ENCODE data around the gene TESPA1. TPM values are rescaled to one million over a fixed set of nuclear protein-coding genes. Genes with fewer than 3 reads are reported as not detected.
A peak's percentile ranks its signal among the peaks of the same experiment; 100 is the strongest.

Gene TESPA1
- total RNA-seq = 0.65 TPM
- long read RNA-seq = 0 reads

GRCh38 chr12:54984658-54985376, at the start of gene TESPA1:
TSS of gene TESPA1 (minus strand) at chr12:54984762. CDS start at chr12:54974562, 10,200 bp downstream.
- peak; percentile 87 for DNase-seq (ENCODE audit: low spot score)
- intact Hi-C loops (cut with DNase I) = no loop called here

- intact Hi-C loops (cut with DNase I) = no loop called here
- DNase-seq (ENCODE audit: low spot score) = no peak
Measured at GRCh38 chr12:55034218-55034617, 49.7 kb upstream of the TESPA1 start.

- intact Hi-C loops (cut with DNase I) = no loop called here
- no peak for DNase-seq (ENCODE audit: low spot score)
Measured at GRCh38 chr12:55025508-55025907, 40.9 kb upstream of the TESPA1 start.

- DNase-seq (ENCODE audit: low spot score) = no peak
- intact Hi-C loops (cut with DNase I) = no loop called here
Measured at GRCh38 chr12:55024575-55024974, 40.0 kb upstream of the TESPA1 start.

- no peak for DNase-seq (ENCODE audit: low spot score)
- intact Hi-C loops (cut with DNase I) = no loop called here
Measured at GRCh38 chr12:55019784-55020183, 35.2 kb upstream of the TESPA1 start, which contains the start of gene NEUROD4. TSS of gene NEUROD4 (plus strand) at chr12:55019974. CDS start at chr12:55026440, 6,466 bp downstream.

GRCh38 chr12:55017416-55017925, 32.9 kb upstream of the TESPA1 start:
- no peak for DNase-seq (ENCODE audit: low spot score)
- intact Hi-C loops (cut with DNase I) = no loop called here

- intact Hi-C loops (cut with DNase I) = no loop called here
- DNase-seq (ENCODE audit: low spot score) = no peak
Measured at GRCh38 chr12:55008944-55009585, 24.5 kb upstream of the TESPA1 start.

GRCh38 chr12:55002355-55002754, 17.8 kb upstream of the TESPA1 start:
- intact Hi-C loops (cut with DNase I) = no loop called here
- DNase-seq (ENCODE audit: low spot score) = no peak

GRCh38 chr12:55001198-55001868, 16.8 kb upstream of the TESPA1 start:
- intact Hi-C loops (cut with DNase I) = no loop called here
- DNase-seq (ENCODE audit: low spot score) = no peak

- intact Hi-C loops (cut with DNase I) = no loop called here
- DNase-seq (ENCODE audit: low spot score) = no peak
Measured at GRCh38 chr12:54998958-54999510, 14.5 kb upstream of the TESPA1 start.

GRCh38 chr12:54997929-54998522, 13.5 kb upstream of the TESPA1 start:
- DNase-seq (ENCODE audit: low spot score) = no peak
- intact Hi-C loops (cut with DNase I) = no loop called here

GRCh38 chr12:54996205-54996604, 11.6 kb upstream of the TESPA1 start:
- intact Hi-C loops (cut with DNase I) = no loop called here
- no peak for DNase-seq (ENCODE audit: low spot score)

- DNase-seq (ENCODE audit: low spot score) = no peak
- intact Hi-C loops (cut with DNase I) = loop anchor here (2.0 kb wide), 1 partner anchor 79 kb away; no protein-coding TSS in a partner anchor
Measured at GRCh38 chr12:54993181-54993835, 8.7 kb upstream of the TESPA1 start.

- intact Hi-C loops (cut with DNase I) = loop anchor here (2.0 kb wide), 1 partner anchor 81 kb away; no protein-coding TSS in a partner anchor
- DNase-seq (ENCODE audit: low spot score) = no peak
Measured at GRCh38 chr12:54991991-54992375, 7.4 kb upstream of the TESPA1 start.

- intact Hi-C loops (cut with DNase I) = no loop called here
- DNase-seq (ENCODE audit: low spot score) = no peak
Measured at GRCh38 chr12:54991161-54991990, 6.8 kb upstream of the TESPA1 start.

- DNase-seq (ENCODE audit: low spot score) = no peak
- intact Hi-C loops (cut with DNase I) = no loop called here
Measured at GRCh38 chr12:54989829-54990228, 5.3 kb upstream of the TESPA1 start.

- intact Hi-C loops (cut with DNase I) = no loop called here
- peak; percentile 83 for DNase-seq (ENCODE audit: low spot score)
Measured at GRCh38 chr12:54988402-54989054, 4.0 kb upstream of the TESPA1 start.
